ENCODE measurements around the gene TTC7B. TPM values are rescaled to one million over a fixed set of nuclear protein-coding genes. Genes with fewer than 3 reads are reported as not detected.

Gene TTC7B
- total and polyA plus RNA-seq, 2 donors (not counting 1 experiment from before 2014, with no cell fraction given): 0.36 to 3.2 TPM

DNA sequence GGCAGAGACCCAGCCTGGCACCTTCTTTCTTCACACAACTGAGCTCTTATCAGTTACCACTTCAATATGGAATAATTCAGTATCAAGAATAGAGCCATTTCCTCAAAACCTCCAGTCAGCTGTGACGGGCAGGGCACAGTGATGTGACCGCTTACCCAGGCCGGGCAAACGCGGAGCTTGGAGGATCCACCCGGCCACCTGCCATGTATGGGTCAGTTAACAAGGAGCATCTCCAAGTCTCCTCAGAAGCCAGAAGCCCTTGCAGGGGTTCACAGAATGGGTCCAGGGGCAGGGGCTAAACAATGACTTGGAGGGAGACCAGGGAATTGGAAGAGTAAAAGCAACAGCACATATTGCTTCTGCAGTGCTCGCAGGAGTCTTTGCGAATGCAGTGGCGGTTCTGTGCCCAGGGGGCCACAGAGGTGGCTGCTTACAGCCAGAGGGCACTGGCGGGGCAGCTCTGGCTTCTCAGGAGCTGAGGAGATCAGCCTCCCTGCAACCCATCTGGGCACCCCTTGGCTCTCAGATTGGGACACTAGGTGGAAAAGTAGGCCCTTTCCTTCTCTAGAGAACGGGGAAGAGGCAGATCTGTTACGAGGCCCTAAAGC is 257.1 kb downstream of the TTC7B start:
- Histone ChIP-seq H3K4me1 (ENCODE audit: control insufficient read depth in 2 of 2, insufficient read depth in 2 of 2, low read length in 2 of 2) (no peaks in the 10 kb centered on the region), H3K27ac (ENCODE audit: low read length in 2 of 2) (no peak overlapping the region), H2AFZ (ENCODE audit: insufficient read depth, low read depth, low read length, poor library complexity, severe bottlenecking) (no peak overlapping the region), H3K79me2 (ENCODE audit: control insufficient read depth, insufficient read depth, low read length) (no peaks in the 10 kb centered on the region), H3K4me3 (ENCODE audit: control extremely low read depth in 1 of 5, extremely low read depth in 1 of 5, insufficient read depth in 1 of 5, low read depth in 2 of 5, low read length in 4 of 5) (no peak overlapping the region), H3K9ac (ENCODE audit: low read length) (no peak overlapping the region), H4K20me1 (ENCODE audit: control insufficient read depth, insufficient read depth, low read length, poor library complexity, severe bottlenecking) (no peaks in the 10 kb centered on the region), H3K27me3 (replicated peaks in 1 of 4; ENCODE audit: control extremely low read depth in 1 of 4, control insufficient read depth in 3 of 4, insufficient read depth in 4 of 4, low read length in 3 of 4) (no peaks in the 10 kb centered on the region), H3K36me3 (replicated peaks in 1 of 2; ENCODE audit: control extremely low read depth in 1 of 2, control insufficient read depth in 1 of 2, extremely low read depth in 1 of 2, insufficient read depth in 2 of 2, low read length in 1 of 2) (no peaks in the 10 kb centered on the region), H3K9me3 (ENCODE audit: control extremely low read depth in 1 of 3, control insufficient read depth in 2 of 3, insufficient read depth in 1 of 3, low read length in 2 of 3) (peaks cover 0 to 3% (median 0%) of the 10 kb centered on the region in 3 donors), H3K4me2 (replicated peaks; ENCODE audit: low read depth, low read length, poor library complexity, severe bottlenecking) (no peak overlapping the region)
- WGBS (ENCODE audit: insufficient coverage): 98% methylated on average over 9 of the region's 12 CpGs
- no peak for DNase-seq
- ATAC-seq (ENCODE audit: low read depth): no peak
- Mint-ChIP-seq H3K4me3 (no peak overlapping the region), H3K9me3 (ENCODE audit: insufficient read depth) (no peaks in the 10 kb centered on the region), H3K27me3 (no peaks in the 10 kb centered on the region), H3K4me1 (no peaks in the 10 kb centered on the region), H3K27ac (no peak overlapping the region)
- POLR2A ChIA-PET: no interaction called here
- TF ChIP-seq CTCF (IDR thresholded peaks at IDR 0.05) (no peak), EZH2 (IDR thresholded peaks at IDR 0.05; ENCODE audit: borderline replicate concordance, insufficient read depth, low read depth, low read length, poor library complexity, severe bottlenecking) (no peak)
- CTCF ChIA-PET: no interaction called here
- intact Hi-C loops (cut with micrococcal nuclease): loop anchor here (10.0 kb wide), 1 partner anchor 444 kb away; no protein-coding TSS in a partner anchor

DNA sequence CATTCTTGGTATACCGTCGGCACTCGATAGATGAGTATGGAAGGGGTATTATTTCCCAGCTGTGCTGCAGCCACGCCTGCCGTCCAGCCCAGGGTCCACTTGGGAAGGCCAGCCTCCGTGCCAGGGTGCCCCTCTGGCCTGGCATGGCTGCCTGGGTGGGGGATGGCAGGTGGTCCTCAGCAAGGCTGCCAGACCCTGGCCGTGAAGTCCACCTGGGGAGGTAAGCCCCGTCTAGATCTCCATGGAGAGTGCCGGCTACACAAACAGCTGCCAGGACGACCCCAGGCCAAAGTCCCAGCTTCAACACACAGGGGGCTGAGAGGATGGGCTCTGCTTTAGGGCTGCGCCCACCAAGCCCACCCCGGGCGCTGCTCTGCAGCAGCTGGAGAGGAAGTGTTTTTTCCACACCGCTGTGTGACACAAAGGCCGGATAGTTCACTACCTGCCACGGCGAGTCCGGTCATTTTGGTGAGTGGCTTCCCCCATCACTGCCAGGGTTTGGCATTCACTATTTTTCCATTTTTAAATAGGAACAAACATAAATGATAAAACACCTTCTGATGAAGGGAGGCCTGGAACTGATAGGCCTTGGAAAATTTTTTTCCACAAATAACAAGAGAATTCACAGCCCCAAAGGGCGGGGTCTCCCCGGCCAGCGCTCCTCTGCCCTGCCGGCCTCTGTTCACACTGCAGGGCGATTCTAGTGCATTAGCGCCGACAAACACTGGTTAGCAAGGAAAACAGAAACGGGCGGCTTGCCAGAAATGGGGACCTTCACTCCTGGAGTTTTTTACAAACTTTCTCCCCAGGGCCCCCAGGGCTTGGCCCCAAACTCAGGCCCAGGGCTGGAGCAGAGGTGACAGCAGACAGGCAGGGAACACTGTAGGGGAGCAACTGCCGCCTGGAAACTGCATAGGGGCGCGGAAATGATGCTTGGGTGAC is 257.9 kb downstream of the TTC7B start:
- Histone ChIP-seq H3K9me3 (ENCODE audit: control extremely low read depth in 1 of 3, control insufficient read depth in 2 of 3, insufficient read depth in 1 of 3, low read length in 2 of 3) (peaks cover 0 to 3% (median 0%) of the 10 kb centered on the region in 3 donors), H3K4me3 (ENCODE audit: control extremely low read depth in 1 of 5, extremely low read depth in 1 of 5, insufficient read depth in 1 of 5, low read depth in 2 of 5, low read length in 4 of 5) (no peak overlapping the region), H2AFZ (ENCODE audit: insufficient read depth, low read depth, low read length, poor library complexity, severe bottlenecking) (no peak overlapping the region), H3K4me1 (ENCODE audit: control insufficient read depth in 2 of 2, insufficient read depth in 2 of 2, low read length in 2 of 2) (no peaks in the 10 kb centered on the region), H3K4me2 (replicated peaks; ENCODE audit: low read depth, low read length, poor library complexity, severe bottlenecking) (no peak overlapping the region), H4K20me1 (ENCODE audit: control insufficient read depth, insufficient read depth, low read length, poor library complexity, severe bottlenecking) (no peaks in the 10 kb centered on the region), H3K27ac (ENCODE audit: low read length in 2 of 2) (no peak overlapping the region), H3K36me3 (replicated peaks in 1 of 2; ENCODE audit: control extremely low read depth in 1 of 2, control insufficient read depth in 1 of 2, extremely low read depth in 1 of 2, insufficient read depth in 2 of 2, low read length in 1 of 2) (no peaks in the 10 kb centered on the region), H3K9ac (ENCODE audit: low read length) (no peak overlapping the region), H3K27me3 (replicated peaks in 1 of 4; ENCODE audit: control extremely low read depth in 1 of 4, control insufficient read depth in 3 of 4, insufficient read depth in 4 of 4, low read length in 3 of 4) (no peaks in the 10 kb centered on the region), H3K79me2 (ENCODE audit: control insufficient read depth, insufficient read depth, low read length) (no peaks in the 10 kb centered on the region)
- no peak overlapping the region for H3K27ac Mint-ChIP-seq
- no peak for TF ChIP-seq CTCF (IDR thresholded peaks at IDR 0.05)
- TF ChIP-seq EZH2 (IDR thresholded peaks at IDR 0.05; ENCODE audit: borderline replicate concordance, insufficient read depth, low read depth, low read length, poor library complexity, severe bottlenecking): no peak
- no peak for DNase-seq
- no peaks in the 10 kb centered on the region for H3K4me1 Mint-ChIP-seq
- POLR2A ChIA-PET: no interaction called here
- intact Hi-C loops (cut with micrococcal nuclease): loop anchor here (10.0 kb wide), 1 partner anchor 444 kb away; no protein-coding TSS in a partner anchor
- no peak for ATAC-seq (ENCODE audit: low read depth)
- 93% methylated on average over 25 of the region's 30 CpGs for WGBS (ENCODE audit: insufficient coverage)
- no peaks in the 10 kb centered on the region for H3K9me3 Mint-ChIP-seq (ENCODE audit: insufficient read depth)
- H3K27me3 Mint-ChIP-seq: no peaks in the 10 kb centered on the region
- CTCF ChIA-PET: no interaction called here
- no peak overlapping the region for H3K4me3 Mint-ChIP-seq
